ENCODE data around the gene CBX6. TPM values are rescaled to one million over a fixed set of nuclear protein-coding genes. Genes with fewer than 3 reads are reported as not detected.

CBX6 gene
- total and polyA plus RNA-seq, 8 donors, result 8.9 to 46.0 (median 25.9) TPM

DNA sequence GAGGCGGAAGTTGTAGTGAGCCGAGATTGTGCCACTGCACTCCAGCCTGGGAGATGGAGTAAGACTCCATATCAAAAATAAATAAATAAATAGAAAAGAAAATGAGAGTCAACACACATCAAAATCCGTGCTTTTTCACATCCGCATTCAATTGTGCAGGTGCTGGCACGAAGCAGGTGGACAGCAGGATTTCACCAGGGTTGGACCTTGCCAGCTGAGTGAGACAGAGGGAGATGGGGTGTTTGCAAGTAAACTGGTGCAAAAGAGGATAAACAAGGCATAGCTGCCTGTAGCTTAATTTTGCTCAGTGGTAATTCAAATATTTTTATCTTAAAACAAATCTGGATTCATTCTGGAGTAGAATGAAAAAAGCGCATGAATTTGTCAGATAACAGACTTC lies 54.8 kb downstream of the CBX6 start:
- no peak overlapping the region for H3K27ac ChIP-seq
- no peaks in the 10 kb centered on the region for H3K4me1 ChIP-seq
- no peaks in the 10 kb centered on the region for H3K36me3 ChIP-seq
- H3K4me3 ChIP-seq, result no peak overlapping the region
- WGBS, 5 donors, result 78 to 87% (median 80%) methylated on average over 6 of the region's 6 CpGs
- no peaks in the 10 kb centered on the region for H3K9me3 ChIP-seq
- DNase-seq, result no peak
- H3K27me3 ChIP-seq, result peaks cover 0 to 6% (median 0%) of the 10 kb centered on the region in 3 donors
- intact Hi-C loops (cut with DNase I; ENCODE audit: low total_unique reads), result no loop called here
- TF ChIP-seq POLR2AphosphoS5 (IDR thresholded peaks at IDR 0.05) (no peak), POLR2A (IDR thresholded peaks at IDR 0.05) (no peak), CTCF (IDR thresholded peaks at IDR 0.05) (no peak), EP300 (IDR thresholded peaks at IDR 0.05) (no peak)

- no peak for DNase-seq
Observed at GRCh38 chr22:38815842-38816241, 56.2 kb downstream of the CBX6 start.

More at GRCh38 chr22:38815842-38816241, 56.2 kb downstream of the CBX6 start:
- WGBS, 5 donors, result 17 to 60% (median 31%) methylated on average over 1 of the region's 1 CpG
- Histone ChIP-seq H3K4me1 (no peaks in the 10 kb centered on the region), H3K36me3 (no peaks in the 10 kb centered on the region), H3K4me3 (no peak overlapping the region), H3K27ac (no peak overlapping the region), H3K9me3 (peaks cover 0 to under 1% (median 0%) of the 10 kb centered on the region in 4 donors), H3K27me3 (peaks cover 0 to 6% (median 0%) of the 10 kb centered on the region in 3 donors)
- no peak for TF ChIP-seq POLR2A (IDR thresholded peaks at IDR 0.05)
- TF ChIP-seq EP300 (IDR thresholded peaks at IDR 0.05), result no peak
- TF ChIP-seq POLR2AphosphoS5 (IDR thresholded peaks at IDR 0.05), result no peak
- no peak for TF ChIP-seq CTCF (IDR thresholded peaks at IDR 0.05)
- intact Hi-C loops (cut with DNase I; ENCODE audit: low total_unique reads), result no loop called here

Other genes with a start within 250 kb of the CBX6 start
- 10 to 100 TPM in 1 of 5 donors, 1 to 10 TPM in 2, under 1 TPM in 2; under 0.01 to 39.1 (median 1.2) TPM for gene FAM227A, start 215.8 kb downstream of the CBX6 start, total RNA-seq
- 1 to 10 TPM in 1 of 3 donors, under 1 TPM in 2; 0.23 to 2.0 (median 0.44) TPM for gene FAM227A, start 215.8 kb downstream of the CBX6 start, polyA plus RNA-seq
- gene CBY1, start 215.6 kb downstream of the CBX6 start, total RNA-seq, result 10 to 100 TPM in 2 of 5 donors, 1 to 10 TPM in 3; 1.8 to 38.4 (median 9.9) TPM
- 10 to 100 TPM; 40.9 to 43.6 (median 41.3) TPM for gene CBY1, start 215.6 kb downstream of the CBX6 start, polyA plus RNA-seq
- 10 to 100 TPM; 22.6 to 66.5 (median 26.1) TPM for gene TOMM22, start 190.3 kb downstream of the CBX6 start, total RNA-seq
- gene TOMM22, start 190.3 kb downstream of the CBX6 start, polyA plus RNA-seq, result 10 to 100 TPM; 31.5 to 58.2 (median 43.3) TPM
- gene JOSD1, start 171.3 kb downstream of the CBX6 start, total RNA-seq, result 10 to 100 TPM; 21.0 to 66.1 (median 35.7) TPM
- 10 to 100 TPM; 17.9 to 45.1 (median 20.8) TPM for gene JOSD1, start 171.3 kb downstream of the CBX6 start, polyA plus RNA-seq
- gene GTPBP1, start 166.3 kb downstream of the CBX6 start, total RNA-seq, result 100 to 1,000 TPM in 1 of 5 donors, 10 to 100 TPM in 4; 23.8 to 199 (median 41.6) TPM
- gene GTPBP1, start 166.3 kb downstream of the CBX6 start, polyA plus RNA-seq, result 10 to 100 TPM in 2 of 3 donors, 1 to 10 TPM in 1; 9.2 to 18.6 (median 11.0) TPM
- gene SUN2, start 116.2 kb downstream of the CBX6 start, total RNA-seq, result 100 to 1,000 TPM; 108 to 387 (median 142) TPM
- 10 to 100 TPM; 25.3 to 51.8 (median 26.4) TPM for gene SUN2, start 116.2 kb downstream of the CBX6 start, polyA plus RNA-seq
- 10 to 100 TPM in 4 of 5 donors, under 1 TPM in 1; 0.58 to 33.0 (median 11.2) TPM for gene DNAL4, start 78.1 kb downstream of the CBX6 start, total RNA-seq
- gene DNAL4, start 78.1 kb downstream of the CBX6 start, polyA plus RNA-seq, result 10 to 100 TPM; 15.9 to 22.5 (median 21.4) TPM
- 10 to 100 TPM in 2 of 5 donors, 1 to 10 TPM in 3; 1.2 to 19.6 (median 4.1) TPM for gene NPTXR, start 28.2 kb downstream of the CBX6 start, total RNA-seq
- 1 to 10 TPM in 2 of 3 donors, under 1 TPM in 1; 0.46 to 2.4 (median 2.2) TPM for gene NPTXR, start 28.2 kb downstream of the CBX6 start, polyA plus RNA-seq
- gene APOBEC3A, start 85.4 kb upstream of the CBX6 start, total RNA-seq, result 1 to 10 TPM in 2 of 5 donors, not detected in 3; 1.8 to 3.3 TPM
- 1 to 10 TPM in 2 of 3 donors, not detected in 1; 1.2 to 1.9 TPM for gene APOBEC3A, start 85.4 kb upstream of the CBX6 start, polyA plus RNA-seq
- 1 to 10 TPM in 2 of 5 donors, not detected in 3; 1.1 to 4.8 TPM for gene APOBEC3B, start 110.1 kb upstream of the CBX6 start, total RNA-seq
- 1 to 10 TPM; 1.7 to 8.7 (median 3.8) TPM for gene APOBEC3B, start 110.1 kb upstream of the CBX6 start, polyA plus RNA-seq
- 10 to 100 TPM in 1 of 5 donors, 1 to 10 TPM in 4; 1.2 to 11.6 (median 2.0) TPM for gene APOBEC3C, start 142.0 kb upstream of the CBX6 start, total RNA-seq
- 10 to 100 TPM; 12.1 to 15.4 (median 14.9) TPM for gene APOBEC3C, start 142.0 kb upstream of the CBX6 start, polyA plus RNA-seq
- 1 to 10 TPM in 3 of 5 donors, under 1 TPM in 1, not detected in 1; 0.29 to 5.3 (median 2.4) TPM for gene APOBEC3D, start 148.9 kb upstream of the CBX6 start, total RNA-seq
- 1 to 10 TPM; 1.3 to 3.3 (median 2.9) TPM for gene APOBEC3D, start 148.9 kb upstream of the CBX6 start, polyA plus RNA-seq
- gene APOBEC3F, start 168.6 kb upstream of the CBX6 start, total RNA-seq, result 1 to 10 TPM in 3 of 5 donors, under 1 TPM in 1, not detected in 1; 0.89 to 4.1 (median 2.3) TPM
- gene APOBEC3F, start 168.6 kb upstream of the CBX6 start, polyA plus RNA-seq, result 1 to 10 TPM; 4.1 to 8.2 (median 4.6) TPM
- 10 to 100 TPM in 1 of 5 donors, 1 to 10 TPM in 2, under 1 TPM in 1, not detected in 1; 0.45 to 19.6 (median 3.6) TPM for gene APOBEC3G, start 205.1 kb upstream of the CBX6 start, total RNA-seq
- 1 to 10 TPM; 4.1 to 9.3 (median 7.0) TPM for gene APOBEC3G, start 205.1 kb upstream of the CBX6 start, polyA plus RNA-seq
- 1 to 10 TPM in 1 of 5 donors, not detected in 4; 7.8 TPM for gene APOBEC3H, start 225.0 kb upstream of the CBX6 start, total RNA-seq
- under 1 TPM in 1 of 3 donors, not detected in 2; 0.63 TPM for gene APOBEC3H, start 225.0 kb upstream of the CBX6 start, polyA plus RNA-seq